Upper lobe of left lung (tissue), 6 donors: ENCODE data around the gene GZF1. TPM values are rescaled to one million over a fixed set of nuclear protein-coding genes. Genes with fewer than 3 reads are reported as not detected.
A peak's percentile ranks its signal among the peaks of the same experiment; 100 is the strongest.

Experiments used
- ATAC-seq, 2 donors: fragments of 200-7000 bp; cut with Tn5 transposase; one replicate each; pipeline ENCODE4 v1.9.1; 2022; ENCODE audit warnings: mild to moderate bottlenecking in 2 of 2, moderate library complexity in 2 of 2; ENCODE audit not compliant: low FRiP score in 2 of 2
- DNase-seq, 2 donors: peaks; one replicate each; pipeline ENCODE4 v3.0.0-alpha.2; 2019 to 2020
- H3K27ac ChIP-seq, 4 donors: fragments of 200-600 bp; sonication (generic); one replicate each; pipeline ENCODE4 v1.5.1; 2016 to 2019
- H3K27me3 ChIP-seq, 4 donors: fragments of 200-600 bp; sonication (generic); one replicate each; pipeline ENCODE4 v1.5.1; 2017 to 2019
- H3K36me3 ChIP-seq, 4 donors: fragments of 200-600 bp; sonication (generic); one replicate each; pipeline ENCODE4 v1.5.1; 2016 to 2019
- H3K4me1 ChIP-seq, 4 donors: fragments of 200-600 bp; sonication (generic); one replicate each; pipeline ENCODE4 v1.5.1; 2018 to 2019
- H3K4me3 ChIP-seq, 4 donors: fragments of 200-600 bp; sonication (generic); one replicate each; pipeline ENCODE4 v1.5.1; 2017 to 2019; ENCODE audit warnings: mild to moderate bottlenecking in 2 of 4, moderate library complexity in 1 of 4
- H3K9me3 ChIP-seq, 4 donors: fragments of 200-600 bp; sonication (generic); one replicate each; pipeline ENCODE4 v1.5.1; 2018 to 2019
- CTCF ChIP-seq, 6 experiments: fragments of 450-650 bp in 4 of 6; fragments of 200-600 bp in 2 of 6; sonication (generic) in 2 of 6; IDR thresholded peaks; one replicate each; pipeline ENCODE4 v1.5.1; 2016 to 2019; ENCODE audit warnings: antibody characterized with exemption in 6 of 6
- EP300 ChIP-seq, 4 donors: sonication (generic); formaldehyde crosslinking; IDR thresholded peaks; one replicate each; pipeline ENCODE4 v1.5.1; 2017; ENCODE audit warnings: antibody characterized with exemption in 4 of 4, control low read depth in 2 of 4
- POLR2A ChIP-seq, 4 donors: fragments of 450-650 bp; IDR thresholded peaks; one replicate each; pipeline ENCODE4 v1.5.1; 2016 to 2017; ENCODE audit warnings: antibody characterized with exemption in 4 of 4, mild to moderate bottlenecking in 2 of 4
- POLR2AphosphoS5 ChIP-seq, 2 donors: sonication (generic); formaldehyde crosslinking; IDR thresholded peaks; one replicate each; pipeline ENCODE4 v1.5.1; 2017; ENCODE audit warnings: antibody characterized with exemption in 2 of 2
- WGBS, 2 donors: methylation state at CpG; one replicate each; pipeline ENCODE4 v1.1.5; 2017 to 2018; 5-methylcytosine and 5-hydroxymethylcytosine counted together
- small RNA-seq, 4 donors: library from RNA; depleted of rRNA; stranded (forward); fragments of <200 nt; gene quantifications; one replicate each; pipeline ENCODE3, GENCODE V24; 2016
- total RNA-seq, 6 donors: library from RNA; depleted of rRNA in 4 of 6; stranded (reverse); fragments of >200 nt in 4 of 6; gene quantifications; one replicate each; pipeline versions ENCODE4 v1.1.0 to v1.2.1, GENCODE V29; 2016 to 2021
- donor health status: DM: no; HTN: no; CAD: no; lungs with moderate emphysema.
- donor health status: DM: no; HTN: yes; CAD: no; lungs with severe emphysema.

GZF1 gene
- total RNA-seq, 6 donors from 2014 or later, result 14.1 to 32.5 (median 25.6) TPM

DNA sequence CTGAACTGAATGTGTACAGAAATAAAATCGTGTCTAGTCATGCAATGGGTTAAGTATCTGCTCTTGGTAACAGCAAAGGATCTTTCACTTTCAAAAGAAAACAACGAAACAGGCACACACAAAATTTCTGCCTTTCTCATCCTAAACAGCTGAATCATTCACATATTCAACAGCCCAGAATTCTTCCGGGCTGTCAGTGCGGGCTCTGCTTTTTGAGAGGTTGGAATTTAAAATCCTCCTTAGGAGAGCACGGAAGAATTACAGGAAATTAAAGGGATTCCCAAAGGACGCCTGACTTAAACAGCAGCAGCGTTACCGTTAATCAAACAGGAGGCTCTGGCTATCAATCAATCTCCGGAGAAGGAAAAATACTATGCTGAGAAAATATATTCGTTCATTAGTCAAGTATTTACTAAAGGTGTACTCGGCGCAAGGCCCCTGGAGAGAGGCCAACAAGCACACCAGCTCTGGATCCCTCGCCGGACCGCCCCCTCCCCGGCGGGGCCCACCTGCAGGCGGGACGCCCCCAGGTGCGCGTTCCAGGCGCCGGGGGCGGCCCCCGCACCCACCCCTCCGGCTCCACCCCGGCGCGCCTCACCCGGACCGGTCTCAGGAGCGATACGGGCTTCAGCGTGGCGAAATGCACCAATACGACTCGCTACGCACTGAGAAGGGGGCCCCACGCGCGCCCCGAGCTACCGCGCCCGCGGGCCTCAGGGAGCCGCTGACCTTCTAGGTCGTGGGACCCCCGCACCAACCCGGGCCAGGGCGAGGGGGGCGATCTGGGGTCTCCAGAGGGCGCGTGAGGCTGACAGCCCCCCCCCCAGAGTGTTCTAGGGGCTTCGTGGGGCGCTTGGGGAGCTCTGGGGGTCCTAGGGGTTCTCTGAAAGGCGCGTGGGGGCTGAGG lies 58.3 kb downstream of the GZF1 start:
- DNase-seq, result peak; percentile 65 to 91
- no peaks in the 10 kb centered on the region for H3K9me3 ChIP-seq
- TF ChIP-seq CTCF (IDR thresholded peaks at IDR 0.05), result no peak
- no peak for TF ChIP-seq POLR2AphosphoS5 (IDR thresholded peaks at IDR 0.05)
- TF ChIP-seq EP300 (IDR thresholded peaks at IDR 0.05), result no peak
- TF ChIP-seq POLR2A (IDR thresholded peaks at IDR 0.05), result no peak
- peak overlapping the region; percentile 59 to 95 (median 88) for H3K4me3 ChIP-seq
- peaks cover 13 to 23% (median 18%) of the 10 kb centered on the region in 4 donors for H3K4me1 ChIP-seq
- H3K27me3 ChIP-seq, result no peaks in the 10 kb centered on the region
- WGBS, 2 donors, result 2% methylated on average over 12 of the region's 58 CpGs
- peak overlapping the region; percentile 87 to 96 (median 93) for H3K27ac ChIP-seq
- peak; percentile 75 to 81 for ATAC-seq
- H3K36me3 ChIP-seq, result no peaks in the 10 kb centered on the region

GRCh38 chr20:23420943-23421931 lies 59.3 kb downstream of the GZF1 start, which contains the start of gene NAPB:
Gene NAPB, minus strand, starts transcription at chr20:23421488. Its CDS starts 86 bp downstream, at chr20:23421402.
- Histone ChIP-seq H3K4me1 (peaks cover 13 to 17% (median 14%) of the 10 kb centered on the region in 4 donors), H3K27me3 (no peaks in the 10 kb centered on the region), H3K9me3 (no peaks in the 10 kb centered on the region), H3K27ac (peak within 1 kb of the TSS; percentile 87 to 96 (median 93)), H3K4me3 (peak within 1 kb of the TSS; percentile 59 to 95 (median 88)), H3K36me3 (no peaks in the 10 kb centered on the region)
- peak; percentile 97 to 99 for DNase-seq
- WGBS, 2 donors, result 0 to 1% methylated on average over 28 to 31 of the region's 64 CpGs
- ATAC-seq, result peak; percentile 99 to 100
- peak; percentile 92 to 97 for TF ChIP-seq POLR2AphosphoS5 (IDR thresholded peaks at IDR 0.05)
- peak in 1 of 4 donors; percentile 33 for TF ChIP-seq EP300 (IDR thresholded peaks at IDR 0.05)
- TF ChIP-seq POLR2A (IDR thresholded peaks at IDR 0.05), result peak in 3 of 4 donors; percentile 80 to 93 (median 90)
- peak; percentile 60 to 96 (median 93) for TF ChIP-seq CTCF (IDR thresholded peaks at IDR 0.05)

Small RNA genes lying within 50 kb of the gene (small RNA-seq; reads per million reads assigned to genes)
- gene RNA5SP479, result 0 reads per million in 4 donors

Other genes starting within 250 kb of the GZF1 start
- gene NXT1, start 11.4 kb upstream of the GZF1 start, total RNA-seq, result 10 to 100 TPM in 5 of 6 donors, 1 to 10 TPM in 1; 7.3 to 39.4 (median 17.9) TPM
- gene NAPB, start 59.3 kb downstream of the GZF1 start, total RNA-seq, result 10 to 100 TPM in 5 of 6 donors, 1 to 10 TPM in 1; 9.7 to 27.7 (median 11.1) TPM
- not detected for gene CSTL1, start 77.5 kb downstream of the GZF1 start, total RNA-seq
- not detected for gene CST11, start 90.7 kb downstream of the GZF1 start, total RNA-seq
- gene CST8, start 128.9 kb downstream of the GZF1 start, total RNA-seq, result not detected
- not detected for gene CST9L, start 206.3 kb downstream of the GZF1 start, total RNA-seq
- not detected for gene CST9, start 243.7 kb downstream of the GZF1 start, total RNA-seq